GM10266 (cell line): ENCODE results near the gene CREBL2.

Experiments
- DNase-seq: peaks from one replicate; pipeline ENCODE4 v3.0.0; 2012; ENCODE audit errors: extremely low spot score
- TF ChIP-seq, protein P1 (sequence below): IDR thresholded peaks from 2 replicates; pipeline ENCODE4 v1.5.1; 2012; ENCODE audit warnings: mild to moderate bottlenecking, low read depth; ENCODE audit not compliant: control insufficient read depth, insufficient read depth; ENCODE audit errors: missing control alignments

The CREBL2 gene

DNA sequence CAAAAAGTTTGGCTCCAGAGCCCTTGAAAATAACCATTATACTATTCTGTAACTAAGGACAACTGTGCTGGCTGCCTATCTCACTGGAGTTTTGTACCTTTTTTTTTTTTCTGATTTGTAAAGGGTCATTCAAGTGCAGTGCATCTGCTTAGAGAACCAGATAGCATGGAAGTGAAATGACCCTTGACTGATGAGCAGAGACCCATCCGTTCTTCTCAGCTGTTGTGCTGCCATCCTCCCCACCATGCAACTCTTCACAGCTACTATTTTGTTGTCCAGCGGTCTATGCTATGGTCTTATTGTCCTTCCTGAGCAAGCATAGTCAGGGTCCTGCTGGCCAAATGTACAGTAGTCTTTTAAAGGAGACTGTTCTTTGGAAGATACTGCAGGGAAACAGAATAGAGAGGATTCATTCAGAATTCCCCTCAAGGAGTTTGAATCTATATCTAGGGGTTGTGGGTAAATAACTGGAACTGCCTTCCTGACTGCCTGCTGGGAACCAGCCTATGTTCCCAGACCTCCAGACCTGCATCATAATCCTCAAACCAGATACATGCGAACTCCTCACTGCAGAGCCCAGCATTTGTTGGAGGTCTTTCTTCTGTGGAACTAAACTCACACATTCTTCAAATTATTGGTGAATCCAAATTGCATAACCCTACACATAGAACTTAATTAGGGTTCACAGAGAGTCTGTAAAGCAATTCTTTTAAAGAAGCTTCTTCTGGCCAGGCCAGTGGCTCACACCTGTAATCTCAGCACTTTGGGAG lies 43.2 kb downstream of the CREBL2 start:
- DNase-seq, result no peak
- TF ChIP-seq, protein P1, sequence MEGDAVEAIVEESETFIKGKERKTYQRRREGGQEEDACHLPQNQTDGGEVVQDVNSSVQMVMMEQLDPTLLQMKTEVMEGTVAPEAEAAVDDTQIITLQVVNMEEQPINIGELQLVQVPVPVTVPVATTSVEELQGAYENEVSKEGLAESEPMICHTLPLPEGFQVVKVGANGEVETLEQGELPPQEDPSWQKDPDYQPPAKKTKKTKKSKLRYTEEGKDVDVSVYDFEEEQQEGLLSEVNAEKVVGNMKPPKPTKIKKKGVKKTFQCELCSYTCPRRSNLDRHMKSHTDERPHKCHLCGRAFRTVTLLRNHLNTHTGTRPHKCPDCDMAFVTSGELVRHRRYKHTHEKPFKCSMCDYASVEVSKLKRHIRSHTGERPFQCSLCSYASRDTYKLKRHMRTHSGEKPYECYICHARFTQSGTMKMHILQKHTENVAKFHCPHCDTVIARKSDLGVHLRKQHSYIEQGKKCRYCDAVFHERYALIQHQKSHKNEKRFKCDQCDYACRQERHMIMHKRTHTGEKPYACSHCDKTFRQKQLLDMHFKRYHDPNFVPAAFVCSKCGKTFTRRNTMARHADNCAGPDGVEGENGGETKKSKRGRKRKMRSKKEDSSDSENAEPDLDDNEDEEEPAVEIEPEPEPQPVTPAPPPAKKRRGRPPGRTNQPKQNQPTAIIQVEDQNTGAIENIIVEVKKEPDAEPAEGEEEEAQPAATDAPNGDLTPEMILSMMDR, result no peak

DNA sequence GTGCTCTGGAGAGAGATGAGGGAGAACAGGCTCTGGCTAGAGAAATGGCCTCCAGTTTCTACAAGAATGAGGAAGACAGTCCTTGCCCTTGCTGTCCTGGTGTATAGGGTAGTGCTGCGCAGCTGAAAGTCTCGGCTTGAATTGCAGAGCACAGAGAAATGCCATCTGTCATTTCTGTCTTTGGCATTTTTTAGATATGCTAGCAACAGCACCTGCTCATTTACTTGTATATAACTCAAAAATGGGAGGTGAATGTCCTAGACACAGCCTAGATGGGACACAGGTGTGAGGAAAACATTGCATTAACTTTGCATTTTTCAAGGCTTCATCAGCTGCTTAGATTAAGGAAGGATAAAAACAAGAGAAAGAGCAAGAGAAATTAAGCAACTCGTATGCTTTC lies 48.5 kb downstream of the CREBL2 start:
- TF ChIP-seq, protein P1, result no peak
- DNase-seq, result no peak

DNA sequence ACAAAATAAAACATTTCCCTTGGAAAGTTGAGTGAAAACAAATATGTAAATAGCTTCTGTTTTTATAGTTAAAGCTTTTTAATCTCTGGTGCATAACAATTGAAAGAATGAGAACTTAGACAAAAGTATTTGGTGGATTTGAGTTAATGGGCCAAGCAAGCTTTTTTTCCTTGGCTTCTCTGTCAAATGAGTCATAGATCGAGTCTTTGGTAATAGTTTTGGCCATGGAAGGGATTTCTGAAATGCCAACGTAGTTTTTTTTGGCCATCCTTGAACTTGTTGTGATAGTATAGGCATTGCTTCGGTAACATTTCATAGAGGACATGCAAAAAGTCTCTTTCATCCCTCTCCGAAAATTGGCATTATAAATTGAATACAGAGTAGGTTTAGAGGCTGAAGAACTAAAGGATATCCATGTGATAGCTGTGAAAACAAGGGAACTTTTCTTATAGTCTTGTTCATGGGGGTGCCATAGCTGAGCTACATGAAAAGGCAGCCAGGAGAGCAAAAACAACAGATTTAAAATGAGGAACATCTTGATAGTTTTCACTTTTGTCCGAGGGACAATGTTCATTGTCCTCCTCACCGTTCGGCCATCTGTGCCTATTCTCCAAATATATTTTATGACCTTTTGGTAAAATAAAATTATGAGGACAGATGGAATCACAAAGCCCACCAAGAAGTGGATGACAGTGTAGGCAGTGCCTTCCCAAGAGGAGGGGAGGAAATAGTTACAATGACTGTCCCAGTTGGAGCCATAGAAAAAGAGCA lies 49.6 kb downstream of the CREBL2 start:
- no peak for DNase-seq
- TF ChIP-seq, protein P1, result no peak

DNA sequence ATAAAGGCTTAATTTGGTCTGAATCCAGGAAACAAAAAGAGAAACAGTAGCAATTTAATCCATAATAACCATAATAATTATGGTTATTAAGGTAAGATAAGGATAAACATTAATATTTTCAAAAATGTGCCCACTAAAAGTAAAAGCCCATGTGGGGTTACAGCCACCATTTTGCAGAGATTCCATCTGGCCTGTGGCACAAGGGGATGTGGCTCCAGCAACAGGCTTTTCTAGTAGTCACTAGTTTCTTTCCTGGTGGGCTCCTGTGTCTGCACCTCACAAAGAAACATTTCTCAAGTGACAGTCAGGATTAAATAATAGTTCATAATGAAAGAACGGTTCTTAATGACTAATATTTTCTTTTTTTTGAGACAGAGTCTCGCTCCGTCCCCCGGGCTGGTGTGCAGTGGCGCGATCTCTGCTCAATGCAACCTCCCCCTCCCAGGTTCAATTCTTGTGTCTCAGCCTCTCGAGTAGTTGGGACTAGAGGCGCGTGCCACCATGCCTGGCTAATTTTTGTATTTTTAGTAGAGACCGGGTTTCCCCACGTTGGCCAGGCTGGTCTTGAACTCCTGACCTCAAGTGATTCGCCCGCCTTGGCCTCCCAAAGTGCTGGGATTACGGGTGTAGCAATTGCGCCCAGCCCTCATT lies 52.1 kb downstream of the CREBL2 start:
- no peak for DNase-seq
- TF ChIP-seq, protein P1, result no peak

DNA sequence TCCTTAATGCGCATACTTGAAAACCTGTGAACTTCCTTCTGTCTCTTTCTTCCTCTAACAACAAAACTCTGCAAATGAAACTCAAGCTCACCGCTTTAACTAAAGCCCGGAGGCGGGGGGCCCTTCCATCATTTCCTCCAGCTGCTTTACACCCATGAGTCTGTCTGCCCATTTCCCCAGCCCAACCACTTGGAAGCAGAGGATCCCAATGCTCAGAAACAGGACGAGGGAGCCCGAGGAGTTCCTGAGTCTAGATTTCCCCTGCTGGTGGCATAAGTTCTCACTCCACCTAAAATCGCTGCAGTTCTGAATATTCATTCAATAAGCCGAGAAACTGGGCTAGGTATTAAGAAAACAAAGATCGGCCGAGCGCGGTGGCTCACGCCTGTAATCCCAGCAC lies 53.5 kb downstream of the CREBL2 start:
- TF ChIP-seq, protein P1, result no peak
- no peak for DNase-seq

DNA sequence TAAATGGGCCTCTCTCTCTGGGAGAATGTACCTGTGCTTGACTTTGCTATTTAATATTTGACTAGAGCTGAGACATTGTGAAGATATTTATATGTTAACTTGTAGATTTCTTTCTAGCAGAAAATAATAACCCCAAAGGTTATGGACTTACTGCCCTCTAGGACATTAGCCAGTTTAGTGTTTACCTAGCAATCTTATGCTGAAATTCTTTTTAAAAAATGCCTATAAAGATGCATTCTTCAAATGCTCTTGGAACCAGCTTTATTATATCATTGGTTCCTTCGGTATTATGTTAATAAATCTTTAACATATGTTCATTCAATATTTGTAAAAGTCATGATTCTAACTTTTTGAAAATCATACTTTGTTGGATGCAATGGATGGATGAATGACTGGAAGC lies 56.3 kb downstream of the CREBL2 start:
- TF ChIP-seq, protein P1, result no peak
- DNase-seq, result no peak

DNA sequence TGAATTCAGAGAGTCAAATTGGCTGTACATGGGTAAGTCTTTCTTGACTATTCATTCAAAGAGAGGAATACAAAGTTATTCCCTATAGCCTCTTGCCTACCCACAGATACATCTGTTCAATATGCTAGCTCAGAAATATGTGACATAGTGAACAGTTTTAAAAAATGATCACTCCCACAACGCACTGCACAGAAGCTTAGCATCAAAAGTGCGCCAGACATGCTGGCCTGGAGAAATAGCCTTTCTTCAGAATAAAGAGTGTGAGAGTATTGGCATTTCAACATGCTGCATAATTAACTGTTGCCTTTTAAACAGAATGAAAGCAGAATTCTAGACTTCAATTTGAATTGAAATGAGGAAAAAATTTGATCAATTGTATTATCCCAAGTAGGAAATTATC lies 57.3 kb downstream of the CREBL2 start:
- TF ChIP-seq, protein P1, result no peak
- DNase-seq, result no peak
